CD4-positive, alpha-beta T cell treated with Interleukin-17A for 1 hour (primary cell): ENCODE measurements around the gene SENP2.
A peak's percentile ranks its signal among the peaks of the same experiment; 100 is the strongest.
"Not testable (repeated sequence)": the region's sequence is repeated elsewhere in the genome, so short reads cannot be mapped to it uniquely, and the experiment has no call there.

ENCODE experiments used
- DNase-seq: peaks from one replicate; pipeline ENCODE4 v3.0.0-alpha.2; 2020

The SENP2 gene

DNA sequence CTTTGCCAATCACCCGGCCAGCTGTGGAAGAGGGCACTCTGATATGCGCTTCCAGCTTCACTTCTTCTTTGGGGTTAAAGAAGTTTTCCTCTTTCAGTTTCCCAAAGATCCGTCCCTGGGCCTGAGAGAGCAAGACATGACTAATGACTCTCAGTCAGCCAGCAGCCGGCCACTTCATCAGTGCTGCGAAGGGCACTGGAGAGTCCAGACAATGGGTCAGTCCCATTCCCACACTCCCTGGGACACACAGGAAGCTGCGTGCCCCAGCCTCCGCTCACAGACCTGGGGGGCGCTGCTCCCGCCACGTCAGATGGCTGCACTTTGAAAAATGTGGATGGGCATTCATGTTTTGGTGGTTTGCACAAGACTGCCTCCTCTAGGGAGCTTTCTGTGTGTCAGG lies 63.3 kb downstream of the SENP2 start:
- DNase-seq: no peak

DNA sequence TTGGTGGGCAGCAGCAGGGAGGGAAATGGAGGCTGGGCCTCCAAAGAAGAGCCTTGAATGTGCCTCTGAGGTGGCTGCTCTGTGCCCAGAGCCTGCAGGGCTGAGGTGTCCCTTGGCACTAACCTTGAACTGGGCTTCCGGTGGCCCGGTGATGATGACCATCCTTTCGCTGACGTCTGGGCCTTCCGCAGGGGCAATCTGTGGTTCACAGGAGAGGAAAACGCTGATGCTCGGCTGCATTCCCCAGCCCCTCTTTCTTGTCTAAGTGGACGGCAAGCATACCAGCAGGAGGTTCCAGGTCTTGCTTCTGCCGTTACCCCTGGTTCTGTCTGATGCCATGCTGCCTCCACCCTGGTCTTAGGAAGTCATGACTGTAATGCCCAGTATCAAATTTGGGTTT lies 65.9 kb downstream of the SENP2 start:
- DNase-seq: no peak

DNA sequence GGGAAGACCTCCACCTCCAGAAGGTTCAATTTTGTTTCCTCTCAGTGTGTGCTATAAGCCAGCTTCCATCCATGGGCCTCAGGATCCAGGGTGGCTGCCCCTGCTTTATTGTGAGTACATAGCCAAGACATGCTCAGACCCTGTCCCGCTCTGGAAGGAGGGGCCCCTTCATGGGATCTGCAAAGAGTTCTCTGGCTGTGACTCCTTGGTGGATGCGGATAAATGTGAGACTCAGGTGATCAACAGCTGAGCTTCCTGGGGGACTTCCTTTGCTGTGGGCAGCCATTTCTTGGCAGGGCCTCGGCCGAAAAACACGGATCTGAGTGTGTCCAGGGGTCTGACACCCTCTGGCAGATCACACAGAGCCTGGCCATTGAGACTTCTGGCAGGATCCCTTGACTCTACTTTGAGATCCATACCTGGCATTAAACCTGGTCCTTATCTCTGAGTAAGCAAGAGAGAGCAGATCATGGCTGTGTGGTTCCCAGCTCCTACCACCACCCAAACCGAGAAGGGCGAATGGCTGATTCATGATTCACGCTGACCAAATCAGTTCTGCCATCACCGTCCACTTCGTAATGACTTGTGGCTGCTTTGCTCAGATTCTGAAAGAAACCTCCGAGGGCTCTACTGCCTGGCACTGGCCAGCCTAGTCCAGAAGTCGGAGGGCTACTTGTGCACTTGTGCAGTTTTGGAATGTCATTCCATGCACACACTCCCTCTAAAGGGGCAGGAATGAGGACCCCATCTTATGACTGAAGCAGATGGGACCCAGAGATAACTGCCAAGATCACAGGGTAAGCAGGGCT lies 68.1 kb downstream of the SENP2 start:
- no peak for DNase-seq

DNA sequence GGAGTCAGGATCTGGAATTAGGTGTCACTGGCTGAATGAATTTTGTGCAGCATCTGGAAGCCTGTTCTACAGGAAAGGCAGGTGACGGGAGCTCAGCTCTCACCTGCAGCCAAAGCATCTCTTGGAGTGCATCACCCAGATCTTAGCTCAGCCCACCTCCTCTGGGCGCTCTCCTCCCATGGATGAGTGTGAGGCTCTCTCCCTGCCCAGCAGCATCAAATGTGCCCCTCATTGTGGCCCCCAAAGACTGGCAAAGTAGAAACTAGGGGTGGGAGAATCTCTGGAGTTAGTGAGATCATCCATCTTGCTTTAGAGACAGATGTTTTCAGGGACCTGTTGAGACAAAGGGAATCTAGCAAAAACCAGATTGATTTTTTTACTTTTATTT lies 68.7 kb downstream of the SENP2 start:
- DNase-seq: no peak

DNA sequence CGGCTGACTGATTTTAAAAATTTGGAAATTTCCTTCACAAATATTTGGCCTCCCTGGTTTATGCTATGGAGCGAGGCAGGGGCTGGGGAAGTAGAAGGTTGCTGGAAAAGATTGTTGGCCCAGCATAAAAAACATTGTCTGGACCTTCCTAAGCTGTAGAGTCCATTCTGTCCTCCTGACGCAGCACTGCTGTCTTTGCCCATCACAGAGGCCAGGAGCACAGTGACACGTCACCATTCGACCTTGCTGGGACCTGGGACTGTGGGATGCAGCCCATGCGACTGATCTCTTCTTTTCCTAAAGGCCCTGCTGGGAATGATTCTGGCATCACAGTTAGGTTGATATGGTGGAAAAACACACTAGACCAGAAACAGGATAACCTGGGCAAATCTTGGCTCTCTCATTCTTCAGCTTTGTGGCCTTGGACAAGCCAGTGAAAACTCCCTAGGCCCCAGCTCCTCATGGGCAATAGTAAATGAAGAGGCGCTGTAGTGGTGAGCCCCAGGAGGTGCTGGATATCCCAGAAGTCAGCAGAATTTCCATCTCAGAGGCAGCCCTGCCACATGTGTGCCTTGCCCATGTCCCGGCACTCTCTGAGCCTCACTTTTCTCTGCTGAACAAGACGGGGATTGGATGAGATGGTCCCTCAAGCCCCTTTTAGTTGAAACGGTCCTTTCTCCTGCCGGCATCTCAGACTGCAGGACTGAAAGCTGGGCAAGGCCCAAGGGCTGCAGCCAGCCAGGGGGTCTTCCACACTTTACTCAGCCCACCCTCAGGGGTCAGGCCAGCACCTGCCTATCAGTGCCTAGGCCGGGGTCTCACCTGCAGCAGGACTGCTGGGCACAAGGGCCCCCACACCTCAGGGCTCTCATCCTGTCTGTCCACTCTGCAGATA lies 69.6 kb downstream of the SENP2 start:
- no peak for DNase-seq

DNA sequence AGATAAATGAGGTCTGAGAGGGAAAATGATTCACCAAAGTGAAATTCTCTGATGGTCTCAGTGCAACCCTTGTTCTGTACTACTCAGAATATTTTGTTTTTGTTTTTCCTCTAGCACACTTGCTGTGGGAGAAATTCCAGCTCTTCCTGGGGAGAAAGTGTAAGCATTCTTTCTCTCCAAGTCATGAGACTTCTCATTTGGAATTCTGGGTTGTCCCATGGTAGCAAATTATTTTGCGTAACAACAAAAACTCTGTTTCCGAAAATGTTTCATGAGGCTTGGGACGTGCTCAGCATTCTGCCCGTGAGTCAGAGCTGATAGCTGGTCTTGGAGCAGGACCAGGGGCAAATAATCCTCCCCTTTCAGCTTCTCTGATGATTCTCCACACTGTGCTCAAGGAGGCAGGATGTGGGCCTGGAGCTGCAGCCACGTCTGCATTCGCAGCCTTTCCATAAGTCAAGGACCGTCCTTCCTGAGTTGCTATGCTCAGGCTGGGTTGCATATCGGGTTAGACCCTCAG lies 70.3 kb downstream of the SENP2 start:
- DNase-seq: no peak

DNA sequence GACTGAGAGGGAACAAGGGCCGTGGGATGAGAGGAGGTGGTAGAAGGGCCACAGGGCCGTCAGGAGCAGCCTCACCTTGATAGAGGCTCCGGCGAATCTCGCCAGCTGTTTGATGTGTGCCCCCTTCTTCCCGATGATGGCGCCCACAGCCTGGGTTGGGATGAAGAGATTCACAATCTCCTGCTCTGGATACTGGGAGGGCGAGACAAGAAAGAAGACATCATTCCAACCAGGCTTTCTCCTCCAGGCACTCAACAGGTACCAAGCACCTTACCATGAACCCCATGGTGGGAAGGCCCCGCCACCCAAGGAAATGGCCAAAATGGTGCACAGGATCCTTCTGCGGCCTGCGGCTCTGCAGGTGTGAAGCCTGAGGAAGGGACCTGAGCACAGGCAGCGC lies 71.1 kb downstream of the SENP2 start:
- no peak for DNase-seq

DNA sequence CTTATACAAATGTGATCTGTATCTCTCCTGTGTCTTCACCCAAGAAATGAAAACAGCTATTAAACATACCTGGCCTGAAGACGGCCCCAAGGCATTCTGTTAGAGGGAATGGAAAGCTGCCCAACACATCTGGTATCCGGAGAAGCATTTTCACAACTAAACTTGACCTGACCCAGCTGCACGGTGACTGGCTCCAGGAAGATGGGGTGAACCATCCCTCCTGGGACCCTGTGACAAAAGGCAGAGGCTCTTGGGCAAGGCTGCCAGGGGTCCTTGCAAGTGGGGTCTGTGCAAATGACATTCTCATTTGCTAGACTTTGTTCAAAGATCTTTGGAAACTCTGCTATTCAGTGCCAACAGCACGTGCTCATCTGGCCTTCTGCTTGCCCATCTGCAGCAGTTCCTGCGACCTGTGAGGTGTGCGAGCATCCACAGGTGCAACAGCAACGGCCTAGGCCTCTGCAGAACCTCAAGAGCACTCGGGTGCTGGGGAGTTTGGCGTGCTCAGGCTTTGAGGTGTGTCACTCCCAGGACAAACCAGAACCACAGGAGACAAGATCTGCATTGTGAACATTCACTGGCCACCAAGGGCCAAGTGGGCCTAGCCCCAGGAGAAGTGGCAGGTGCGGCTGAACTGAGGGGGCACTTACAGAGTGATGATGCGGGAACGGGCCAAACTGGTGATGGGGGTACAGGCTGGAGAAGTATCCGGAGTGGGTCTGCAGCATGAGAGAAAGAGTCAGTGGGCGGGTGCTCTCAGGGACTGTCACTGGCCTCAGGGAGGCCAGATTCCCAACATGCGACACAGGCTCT lies 71.8 kb downstream of the SENP2 start:
- no peak for DNase-seq

DNA sequence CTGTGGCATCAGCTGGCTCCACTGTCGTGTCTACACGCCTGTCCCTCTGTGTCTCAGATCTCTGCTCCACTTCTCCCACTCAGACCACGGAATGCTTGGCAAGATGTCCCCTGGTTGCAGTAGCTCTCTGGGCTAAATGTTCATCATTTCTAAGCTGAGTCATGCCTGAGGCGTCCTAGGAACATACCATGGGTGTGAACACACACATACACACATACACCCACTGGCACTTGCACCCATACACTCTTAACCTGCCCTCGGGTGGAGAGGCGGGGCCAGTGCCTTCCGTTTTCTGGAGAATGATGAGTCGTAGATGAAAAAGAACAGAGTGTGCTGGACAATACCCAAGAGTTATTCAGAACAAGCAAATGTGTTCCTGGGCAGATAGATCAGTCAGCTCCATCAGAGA lies 72.4 kb downstream of the SENP2 start:
- no peak for DNase-seq

DNA sequence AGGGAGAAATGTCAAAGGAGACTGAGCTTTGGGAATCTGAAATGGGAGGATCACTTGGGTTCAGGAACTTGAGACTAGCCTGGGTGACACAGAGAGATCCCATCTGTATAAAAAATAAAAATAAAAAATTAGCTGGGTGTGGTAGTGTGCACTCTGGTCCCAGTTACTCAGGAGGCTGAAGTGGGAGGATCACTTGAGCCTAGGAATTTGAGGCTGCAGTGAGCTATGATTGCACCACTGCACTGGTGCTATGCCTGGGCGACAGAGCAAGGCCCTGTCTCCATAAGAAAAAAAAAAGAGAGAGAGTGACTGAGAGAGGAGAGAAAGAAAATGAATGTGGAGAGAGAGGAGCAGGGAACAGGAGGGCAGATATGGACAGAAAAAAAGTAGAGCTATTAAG lies 72.8 kb downstream of the SENP2 start:
- DNase-seq: no peak

DNA sequence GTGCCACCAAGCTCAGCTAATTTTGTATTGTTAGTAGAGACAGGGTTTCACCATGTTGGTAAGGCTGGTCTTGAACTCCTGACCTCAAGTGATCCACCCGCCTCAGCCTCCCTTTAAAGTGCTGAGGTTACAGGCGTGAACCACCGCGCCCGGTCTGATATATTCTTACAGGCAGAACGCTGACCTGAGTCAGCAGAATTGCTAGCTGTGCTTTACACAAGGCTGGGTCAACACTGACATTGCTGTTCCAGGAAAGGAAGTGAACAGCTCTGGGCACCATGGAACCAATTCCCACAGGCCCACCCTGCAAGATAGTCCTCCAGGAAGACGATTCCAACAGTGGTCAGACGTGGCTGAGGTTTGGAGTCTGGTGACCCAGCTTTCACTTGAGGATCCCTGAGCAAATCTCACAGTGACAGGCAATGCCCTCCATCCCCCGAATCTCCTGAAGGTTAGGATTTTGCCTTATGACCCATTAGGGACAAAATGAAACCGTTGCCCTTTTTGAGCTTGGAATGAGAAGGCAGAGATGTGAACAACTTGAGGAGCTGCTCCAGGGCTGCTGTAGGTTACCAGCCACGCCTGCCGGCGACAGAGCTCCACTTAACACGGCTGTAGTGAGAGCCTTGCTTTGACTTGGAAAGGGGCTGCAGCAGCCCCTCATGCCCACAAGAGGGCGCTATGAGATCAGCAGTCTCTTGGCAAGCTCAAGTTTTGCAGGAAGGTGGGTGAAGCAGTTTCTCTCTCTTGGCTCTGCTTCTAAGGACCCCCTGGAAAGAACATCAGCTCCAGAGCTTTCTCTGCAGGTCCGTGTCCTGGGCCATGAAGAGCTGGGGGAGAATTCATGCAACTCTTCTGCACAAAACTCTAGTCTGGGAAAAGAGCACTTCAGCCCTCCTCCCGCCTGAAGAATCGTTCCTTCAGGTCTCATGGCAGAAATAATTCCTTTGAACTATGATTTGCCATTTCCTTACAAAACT lies 74.1 kb downstream of the SENP2 start:
- peak; percentile 65 for DNase-seq

DNA sequence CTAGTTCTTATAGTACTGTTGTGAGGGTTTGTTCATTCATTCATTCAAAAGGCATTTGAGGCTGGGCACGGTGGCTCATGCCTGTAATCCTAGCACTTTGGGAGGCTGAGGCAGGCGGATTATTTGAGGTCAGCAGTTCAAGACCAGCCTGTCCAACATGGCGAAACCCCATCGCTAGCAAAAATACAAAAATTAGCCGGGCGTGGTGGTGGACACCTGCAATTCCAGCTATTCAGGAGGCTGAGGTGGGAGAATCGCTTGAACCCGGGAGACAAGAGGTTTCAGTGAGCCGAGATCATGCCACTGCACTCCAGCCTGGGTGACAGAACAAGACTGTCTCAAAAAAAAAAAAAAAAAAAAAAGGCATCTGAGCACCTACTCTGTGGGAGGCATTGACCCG lies 75.2 kb downstream of the SENP2 start:
- DNase-seq: not testable (repeated sequence)

DNA sequence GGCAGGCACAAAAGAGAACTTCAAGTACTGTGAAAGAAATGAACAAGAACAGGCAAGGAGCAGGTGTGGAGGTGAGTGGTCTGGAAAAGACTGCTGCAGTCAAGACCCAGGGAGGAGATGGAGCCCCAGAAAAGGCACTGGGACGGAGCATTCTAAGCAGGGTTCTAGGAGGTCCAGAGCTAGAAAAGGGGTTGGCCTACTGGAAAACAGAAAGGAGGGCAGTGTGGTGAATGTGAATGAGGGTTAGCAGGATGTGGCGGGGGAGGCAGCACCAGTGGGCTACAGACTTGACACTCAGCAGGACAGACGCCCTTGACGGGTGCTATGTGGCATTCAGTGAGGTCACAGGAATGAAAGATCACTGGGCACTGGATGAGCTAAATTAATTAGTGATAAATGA lies 75.7 kb downstream of the SENP2 start:
- DNase-seq: no peak

DNA sequence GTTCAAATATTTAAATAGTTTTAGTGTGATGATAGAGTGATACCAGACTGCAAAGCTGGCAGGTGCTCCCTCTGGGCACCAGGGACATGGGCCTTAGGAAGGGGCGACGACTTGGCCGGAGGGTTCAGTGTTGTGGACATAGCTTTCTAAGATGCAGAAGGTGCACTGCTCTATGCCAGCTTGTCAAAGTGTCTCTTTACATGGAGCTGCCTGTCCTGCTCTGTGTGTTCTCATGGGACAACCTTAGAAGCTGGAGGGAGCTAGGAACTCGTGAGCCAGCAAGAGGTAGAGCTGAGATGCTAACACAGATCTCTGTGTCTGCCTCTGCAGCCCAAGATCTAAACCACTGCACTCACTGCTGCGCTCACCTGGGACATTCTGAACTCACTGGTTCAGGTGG lies 77.8 kb downstream of the SENP2 start:
- no peak for DNase-seq

DNA sequence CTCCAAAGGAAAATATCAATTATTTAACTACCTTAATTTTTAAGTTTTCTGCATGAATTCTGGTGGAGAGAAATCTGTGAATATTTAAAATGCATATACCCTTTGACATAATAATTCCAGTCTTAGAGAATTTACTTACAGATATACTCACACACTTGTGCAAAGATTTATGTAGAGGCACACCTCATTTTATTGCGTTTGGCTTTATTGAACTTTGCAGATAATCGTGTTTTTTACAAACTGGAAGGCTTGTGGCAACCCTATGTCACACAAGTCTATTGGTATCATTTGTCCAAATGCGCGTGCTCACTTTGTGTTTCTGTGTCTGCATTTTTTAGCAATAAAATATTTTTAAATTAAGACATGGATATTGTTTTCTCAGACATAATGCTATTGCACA lies 81.5 kb downstream of the SENP2 start:
- no peak for DNase-seq

DNA sequence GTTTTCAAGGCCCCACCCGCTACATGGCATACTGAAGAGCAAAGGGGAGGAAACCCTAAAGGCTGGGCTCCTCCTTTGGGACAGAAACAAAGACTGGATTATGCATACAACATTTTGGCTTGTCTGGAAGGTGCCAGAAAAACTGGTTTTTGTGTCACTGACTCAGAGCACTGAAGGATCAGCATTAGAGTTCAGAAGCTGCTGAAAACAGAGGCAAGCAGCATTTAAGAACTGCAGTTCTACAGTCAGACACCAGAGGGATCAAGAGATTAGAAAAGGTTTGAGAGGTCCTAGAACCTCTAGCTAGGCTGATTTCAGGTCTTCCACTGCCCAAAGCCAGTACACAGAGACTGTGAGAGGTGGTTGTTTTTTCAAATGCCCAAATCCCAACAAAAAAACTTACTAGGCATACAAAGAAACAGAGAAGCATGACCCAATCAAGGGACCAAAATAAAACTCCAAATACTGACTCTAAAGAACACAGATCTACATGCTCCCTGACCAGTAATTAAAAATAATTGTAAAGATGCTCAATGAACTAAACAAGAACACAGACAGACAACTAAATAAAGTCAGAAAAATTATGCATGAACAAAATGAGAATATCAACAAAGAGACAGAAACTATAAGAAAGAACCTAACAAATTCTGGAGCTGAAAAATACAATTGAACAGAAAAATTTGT lies 91.2 kb downstream of the SENP2 start:
- no peak for DNase-seq

DNA sequence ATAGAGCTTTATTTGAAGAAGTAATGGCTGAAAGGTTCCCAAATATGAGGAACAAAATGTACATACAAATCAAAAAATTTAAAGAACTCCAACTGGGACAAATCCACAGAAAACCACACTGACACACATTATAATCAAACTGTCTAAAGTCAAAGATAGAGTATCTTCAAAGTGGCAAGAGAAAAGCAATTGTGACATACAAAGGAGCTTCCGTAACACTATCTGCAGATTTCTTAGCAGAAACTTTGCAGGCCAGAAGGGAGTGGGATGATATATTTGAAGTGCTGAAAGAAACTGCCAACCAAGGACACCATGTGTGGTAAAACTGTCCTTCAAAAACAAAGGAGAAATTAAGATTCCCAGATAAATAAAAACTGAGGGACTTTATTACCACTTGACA lies 91.9 kb downstream of the SENP2 start:
- DNase-seq: no peak

DNA sequence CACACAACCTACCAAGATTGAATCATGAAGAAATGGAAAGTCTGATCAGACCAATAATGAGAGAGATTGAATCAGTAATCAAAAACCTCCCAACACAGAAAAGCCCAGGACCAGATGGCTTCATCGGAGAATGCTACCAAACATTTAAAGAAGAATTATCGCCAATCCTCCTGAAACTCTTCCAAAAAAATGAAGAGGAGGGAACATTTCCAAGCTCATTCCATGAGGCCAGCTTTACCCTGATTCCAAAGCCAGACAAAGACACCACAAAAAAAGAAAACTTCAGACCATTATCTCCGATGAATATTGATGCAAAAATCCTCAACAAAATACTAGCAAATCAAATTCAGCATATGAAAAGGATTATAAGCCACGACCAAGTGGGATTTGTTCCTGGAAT lies 94.1 kb downstream of the SENP2 start:
- no peak for DNase-seq
